IPS-18c (cell line): ENCODE data around the gene DDX20.
"Not testable (repeated sequence)": the region's sequence is repeated elsewhere in the genome, so short reads cannot be mapped to it uniquely, and the experiment has no call there.

Experiments
- H3K4me3 ChIP-seq: 2 replicates; pipeline ENCODE4 v1.7.0; 2013; ENCODE audit warnings: low read depth, mild to moderate bottlenecking, low read length, moderate library complexity; ENCODE audit not compliant: insufficient read depth
- H3K9me3 ChIP-seq: one replicate; pipeline ENCODE4 v1.6.1; 2013; ENCODE audit warnings: mild to moderate bottlenecking, low read length, moderate library complexity; ENCODE audit not compliant: control insufficient read depth, insufficient read depth

The DDX20 gene

GRCh38 chr1:111799722-111800121 is 44.0 kb downstream of the DDX20 start:
- not testable (repeated sequence) for H3K9me3 ChIP-seq, H3K4me3 ChIP-seq

- Histone ChIP-seq H3K9me3 (peaks cover 3% of the 10 kb centered on the region), H3K4me3 (no peak overlapping the region)
These were observed 45.6 kb downstream of the DDX20 start for GRCh38 chr1:111801071-111801850.

- no peak overlapping the region for H3K4me3 ChIP-seq
- peaks cover 3% of the 10 kb centered on the region for H3K9me3 ChIP-seq
These were observed 46.4 kb downstream of the DDX20 start for GRCh38 chr1:111802110-111802509.

- Histone ChIP-seq H3K4me3 (no peak overlapping the region), H3K9me3 (peaks cover 3% of the 10 kb centered on the region)
These were observed 47.3 kb downstream of the DDX20 start for GRCh38 chr1:111802984-111803383.

- no peak overlapping the region for H3K4me3 ChIP-seq
- H3K9me3 ChIP-seq, result no peaks in the 10 kb centered on the region
These were observed 48.2 kb downstream of the DDX20 start for GRCh38 chr1:111803951-111804350.

- Histone ChIP-seq H3K9me3 (no peaks in the 10 kb centered on the region), H3K4me3 (no peak overlapping the region)
These were observed 49.1 kb downstream of the DDX20 start for GRCh38 chr1:111804776-111805175.

- H3K9me3 ChIP-seq, result no peaks in the 10 kb centered on the region
- no peak overlapping the region for H3K4me3 ChIP-seq
These were observed 49.5 kb downstream of the DDX20 start for GRCh38 chr1:111805251-111805650.

- no peak overlapping the region for H3K4me3 ChIP-seq
- H3K9me3 ChIP-seq, result peaks cover 2% of the 10 kb centered on the region
These were observed 56.2 kb downstream of the DDX20 start for GRCh38 chr1:111811891-111812290.

- Histone ChIP-seq H3K9me3 (peaks cover 2% of the 10 kb centered on the region), H3K4me3 (no peak overlapping the region)
These were observed 56.6 kb downstream of the DDX20 start for GRCh38 chr1:111812306-111812705.

- Histone ChIP-seq H3K4me3 (no peak overlapping the region), H3K9me3 (peaks cover 2% of the 10 kb centered on the region)
These were observed 58.0 kb downstream of the DDX20 start for GRCh38 chr1:111813440-111814304.

GRCh38 chr1:111814305-111814628 is 58.6 kb downstream of the DDX20 start:
- Histone ChIP-seq H3K9me3 (peaks cover 2% of the 10 kb centered on the region), H3K4me3 (no peak overlapping the region)

GRCh38 chr1:111814642-111815041 is 58.9 kb downstream of the DDX20 start:
- Histone ChIP-seq H3K9me3 (peaks cover 2% of the 10 kb centered on the region), H3K4me3 (no peak overlapping the region)
